Jurkat, Clone E6-1 (cell line): ENCODE results near the gene TRAF2.
"Not testable (repeated sequence)": the region's sequence is repeated elsewhere in the genome, so short reads cannot be mapped to it uniquely, and the experiment has no call there.

Experiments
- DNase-seq: peaks from one replicate; pipeline ENCODE4 v3.0.0-alpha.2; 2011; ENCODE audit warnings: low read depth, low spot score
- H3K4me3 ChIP-seq: 2 replicates; pipeline ENCODE4 v1.5.1; 2011; ENCODE audit warnings: mild to moderate bottlenecking, low read length, control low read depth, moderate library complexity

Gene TRAF2

GRCh38 chr9:136856079-136856476 is 30.2 kb upstream of the TRAF2 start:
- DNase-seq, result no peak
- H3K4me3 ChIP-seq, result no peak overlapping the region

GRCh38 chr9:136856541-136857141 is 29.7 kb upstream of the TRAF2 start:
- DNase-seq, result no peak
- H3K4me3 ChIP-seq, result no peak overlapping the region

GRCh38 chr9:136857166-136857565 is 29.1 kb upstream of the TRAF2 start:
- no peak for DNase-seq
- H3K4me3 ChIP-seq, result no peak overlapping the region

- no peak for DNase-seq
- H3K4me3 ChIP-seq, result no peak overlapping the region
Measured at GRCh38 chr9:136857581-136858412, 28.5 kb upstream of the TRAF2 start.

GRCh38 chr9:136858452-136858843 is 27.9 kb upstream of the TRAF2 start:
- no peak overlapping the region for H3K4me3 ChIP-seq

GRCh38 chr9:136858844-136859757 is 27.2 kb upstream of the TRAF2 start:
- H3K4me3 ChIP-seq, result no peak overlapping the region
- no peak for DNase-seq

More at GRCh38 chr9:136858452-136858843, 27.9 kb upstream of the TRAF2 start:
- DNase-seq, result no peak

GRCh38 chr9:136860529-136860928 is 25.8 kb upstream of the TRAF2 start:
- no peak overlapping the region for H3K4me3 ChIP-seq
- DNase-seq, result no peak

- no peak for DNase-seq
- H3K4me3 ChIP-seq, result no peak overlapping the region
Measured at GRCh38 chr9:136860933-136861873, 25.1 kb upstream of the TRAF2 start.

- no peak for DNase-seq
- no peak overlapping the region for H3K4me3 ChIP-seq
Measured at GRCh38 chr9:136861874-136862457, 24.4 kb upstream of the TRAF2 start.

GRCh38 chr9:136862849-136863622 is 23.3 kb upstream of the TRAF2 start:
- no peak for DNase-seq
- no peak overlapping the region for H3K4me3 ChIP-seq

GRCh38 chr9:136863623-136864273 is 22.6 kb upstream of the TRAF2 start:
- no peak overlapping the region for H3K4me3 ChIP-seq
- DNase-seq, result no peak

- peak overlapping the region; percentile 70 for H3K4me3 ChIP-seq
- DNase-seq, result no peak
Measured at GRCh38 chr9:136865041-136865767, 21.1 kb upstream of the TRAF2 start.

GRCh38 chr9:136865768-136866103 is 20.6 kb upstream of the TRAF2 start:
- DNase-seq, result no peak
- H3K4me3 ChIP-seq, result peak overlapping the region; percentile 70

- DNase-seq, result not testable (repeated sequence)
- peak overlapping the region; percentile 70 for H3K4me3 ChIP-seq
Measured at GRCh38 chr9:136866898-136867421, 19.4 kb upstream of the TRAF2 start.

GRCh38 chr9:136867480-136867879 is 18.8 kb upstream of the TRAF2 start:
- DNase-seq, result no peak
- H3K4me3 ChIP-seq, result no peak overlapping the region

GRCh38 chr9:136867917-136868316 is 18.4 kb upstream of the TRAF2 start:
- DNase-seq, result no peak
- H3K4me3 ChIP-seq, result no peak overlapping the region
